ENCODE data around the gene HAP1.

DNA sequence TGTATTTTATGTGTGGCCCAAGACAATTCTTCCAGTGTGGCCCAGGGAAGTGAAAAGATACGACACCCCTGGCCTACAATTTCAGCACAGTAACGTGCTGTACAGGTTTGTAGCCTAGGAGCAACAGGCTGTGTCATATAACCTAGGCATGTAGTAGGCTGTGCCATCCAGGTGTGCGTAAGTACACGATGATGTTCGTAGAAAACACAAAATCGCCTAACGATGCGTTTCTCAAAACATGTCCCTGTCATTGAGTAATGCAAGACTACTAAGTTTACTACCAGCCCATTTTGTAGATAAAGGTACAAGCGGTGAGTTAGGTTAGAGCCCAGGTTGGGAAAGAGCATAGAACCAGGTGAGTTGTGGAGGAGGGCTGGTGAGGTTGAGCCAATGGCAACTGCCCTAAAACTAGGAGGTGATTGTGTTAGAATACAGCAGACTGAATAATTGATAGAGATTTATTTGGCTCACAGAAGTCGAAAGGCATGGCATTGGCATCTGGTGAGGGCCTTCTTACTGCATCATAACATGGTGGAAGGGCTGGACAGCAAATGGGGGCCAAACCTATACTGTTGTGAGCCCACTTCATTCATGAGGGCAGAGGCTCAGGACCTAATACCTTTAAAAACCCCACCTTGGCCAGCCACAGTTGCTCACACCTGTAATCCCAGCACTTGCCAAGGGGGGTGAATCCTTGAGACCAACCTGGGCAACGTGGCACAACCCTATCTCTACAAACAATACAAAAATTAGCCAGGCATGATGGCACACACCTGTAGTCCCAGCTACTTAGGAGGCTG lies 41.5 kb downstream of the HAP1 start:
- TF ChIP-seq, protein P1, sequence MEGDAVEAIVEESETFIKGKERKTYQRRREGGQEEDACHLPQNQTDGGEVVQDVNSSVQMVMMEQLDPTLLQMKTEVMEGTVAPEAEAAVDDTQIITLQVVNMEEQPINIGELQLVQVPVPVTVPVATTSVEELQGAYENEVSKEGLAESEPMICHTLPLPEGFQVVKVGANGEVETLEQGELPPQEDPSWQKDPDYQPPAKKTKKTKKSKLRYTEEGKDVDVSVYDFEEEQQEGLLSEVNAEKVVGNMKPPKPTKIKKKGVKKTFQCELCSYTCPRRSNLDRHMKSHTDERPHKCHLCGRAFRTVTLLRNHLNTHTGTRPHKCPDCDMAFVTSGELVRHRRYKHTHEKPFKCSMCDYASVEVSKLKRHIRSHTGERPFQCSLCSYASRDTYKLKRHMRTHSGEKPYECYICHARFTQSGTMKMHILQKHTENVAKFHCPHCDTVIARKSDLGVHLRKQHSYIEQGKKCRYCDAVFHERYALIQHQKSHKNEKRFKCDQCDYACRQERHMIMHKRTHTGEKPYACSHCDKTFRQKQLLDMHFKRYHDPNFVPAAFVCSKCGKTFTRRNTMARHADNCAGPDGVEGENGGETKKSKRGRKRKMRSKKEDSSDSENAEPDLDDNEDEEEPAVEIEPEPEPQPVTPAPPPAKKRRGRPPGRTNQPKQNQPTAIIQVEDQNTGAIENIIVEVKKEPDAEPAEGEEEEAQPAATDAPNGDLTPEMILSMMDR (IDR thresholded peaks at IDR 0.05) = no peak
- TF ChIP-seq POLR2A (IDR thresholded peaks at IDR 0.05) = no peak
